NCI-H2029 treated with DMSO at 0.1 percent for 48 hours (cell line): Measurements from ENCODE around the gene SPEM3.

Experiments
- DNase-seq: peaks from one replicate; lab custom pipeline; 2025; lab: John Stamatoyannopoulos, UW

SPEM3 gene

DNA sequence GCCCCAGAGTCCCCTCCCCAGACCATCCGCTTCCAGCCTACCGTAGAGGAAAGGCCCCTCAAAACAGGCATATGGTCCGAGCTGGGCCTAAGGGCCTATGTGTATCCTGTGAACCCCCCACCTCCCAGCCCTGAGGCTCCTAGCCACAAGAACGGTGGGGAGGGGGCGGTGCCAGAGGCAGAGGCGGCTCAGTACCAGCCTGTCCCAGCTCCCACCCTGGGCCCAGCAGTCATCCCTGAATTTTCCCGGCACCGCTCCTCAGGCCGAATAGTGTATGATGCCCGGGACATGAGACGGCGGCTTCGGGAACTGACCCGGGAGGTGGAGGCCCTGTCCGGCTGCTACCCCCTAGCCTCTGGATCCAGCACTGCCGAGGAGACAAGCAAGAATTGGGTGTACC lies 7.5 kb upstream of the SPEM3 start:
- DNase-seq, result no peak

DNA sequence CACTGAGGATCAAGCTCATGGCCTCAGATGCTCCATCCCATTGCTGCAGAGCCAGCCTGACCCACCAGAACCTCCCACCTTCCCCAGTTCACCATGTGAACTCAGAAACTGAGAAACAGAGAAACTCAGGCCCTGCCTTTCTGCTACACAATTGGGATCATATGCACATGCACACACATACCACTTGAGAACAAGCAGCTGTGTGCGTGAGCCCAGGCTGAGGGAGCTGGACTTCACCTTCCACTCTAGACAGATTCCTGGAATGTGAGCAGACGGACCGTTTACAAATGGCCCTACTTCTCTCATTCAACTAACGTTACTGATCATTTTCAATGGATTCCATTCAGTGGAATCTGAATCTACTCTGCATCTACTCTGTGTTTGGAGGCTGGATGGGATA lies 5.0 kb upstream of the SPEM3 start:
- DNase-seq, result no peak

DNA sequence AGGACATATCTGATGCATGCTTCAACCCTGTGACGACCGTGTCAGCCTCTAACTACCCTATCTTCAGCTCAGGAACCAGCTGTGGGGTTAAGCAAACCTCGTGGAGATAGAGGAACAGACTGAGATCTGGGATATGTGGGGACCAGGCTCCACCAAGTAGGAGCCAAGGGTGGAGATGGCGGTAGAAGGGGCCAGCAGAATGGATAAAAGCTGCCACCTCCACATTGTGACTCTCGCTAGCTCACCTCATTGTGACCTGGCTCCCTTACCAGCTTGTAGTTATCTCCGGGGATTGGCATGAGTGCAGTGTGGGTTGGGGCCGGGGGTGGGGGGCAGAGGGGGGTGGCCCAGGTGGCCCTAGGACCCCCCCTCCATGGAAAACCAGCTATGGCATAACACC lies 3.3 kb upstream of the SPEM3 start, which contains the start of gene SPEM2:
SPEM2 (plus strand) TSS at position 301 of the 400 bp plus-strand sequence; CDS start at position 374, 73 bp downstream.
- DNase-seq, result no peak

DNA sequence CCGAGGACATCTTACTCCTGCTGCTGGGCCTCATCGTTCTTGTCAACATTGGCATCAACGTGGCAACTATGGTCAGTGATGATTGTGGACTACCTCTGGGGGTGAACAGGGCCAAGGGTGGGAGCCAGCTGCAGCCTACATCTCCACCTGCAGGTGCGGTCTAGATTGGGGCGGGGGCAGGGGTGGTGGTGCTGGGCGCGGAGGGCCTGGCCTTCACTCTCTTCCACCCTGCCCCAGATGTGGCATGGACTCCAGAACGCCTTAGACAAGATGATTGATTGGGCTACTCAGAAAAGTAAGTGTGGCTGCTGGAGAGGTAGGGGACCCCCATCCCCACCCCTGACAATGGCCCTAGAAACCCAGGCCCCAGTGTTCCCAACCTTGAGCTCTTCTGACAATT lies 2.9 kb upstream of the SPEM3 start:
- DNase-seq, result no peak

DNA sequence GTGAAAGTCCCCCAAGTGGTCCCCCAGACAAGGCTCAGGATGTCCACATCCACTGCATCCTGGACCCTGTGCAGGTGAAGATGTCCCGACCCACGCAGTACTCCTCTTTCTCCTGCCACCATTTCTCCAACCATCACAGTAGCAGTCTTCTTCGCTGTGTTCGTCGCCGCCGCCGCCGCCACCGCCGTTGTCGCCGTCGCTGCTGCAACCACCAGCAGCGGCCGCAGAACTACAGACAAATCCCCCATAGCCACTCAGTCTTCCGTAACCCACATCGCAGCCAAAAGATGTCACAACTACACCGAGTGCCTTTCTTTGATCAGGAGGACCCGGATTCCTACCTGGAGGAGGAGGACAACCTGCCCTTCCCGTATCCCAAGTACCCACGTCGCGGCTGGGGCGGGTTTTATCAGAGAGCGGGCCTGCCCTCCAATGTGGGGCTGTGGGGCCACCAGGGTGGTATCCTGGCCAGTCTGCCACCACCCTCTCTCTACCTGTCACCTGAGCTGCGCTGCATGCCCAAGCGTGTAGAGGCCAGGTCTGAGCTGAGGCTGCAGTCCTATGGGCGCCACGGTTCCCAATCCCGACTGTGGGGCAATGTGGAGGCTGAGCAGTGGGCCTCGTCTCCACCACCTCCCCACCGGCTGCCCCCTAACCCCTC lies 2.3 kb upstream of the SPEM3 start:
- no peak for DNase-seq

DNA sequence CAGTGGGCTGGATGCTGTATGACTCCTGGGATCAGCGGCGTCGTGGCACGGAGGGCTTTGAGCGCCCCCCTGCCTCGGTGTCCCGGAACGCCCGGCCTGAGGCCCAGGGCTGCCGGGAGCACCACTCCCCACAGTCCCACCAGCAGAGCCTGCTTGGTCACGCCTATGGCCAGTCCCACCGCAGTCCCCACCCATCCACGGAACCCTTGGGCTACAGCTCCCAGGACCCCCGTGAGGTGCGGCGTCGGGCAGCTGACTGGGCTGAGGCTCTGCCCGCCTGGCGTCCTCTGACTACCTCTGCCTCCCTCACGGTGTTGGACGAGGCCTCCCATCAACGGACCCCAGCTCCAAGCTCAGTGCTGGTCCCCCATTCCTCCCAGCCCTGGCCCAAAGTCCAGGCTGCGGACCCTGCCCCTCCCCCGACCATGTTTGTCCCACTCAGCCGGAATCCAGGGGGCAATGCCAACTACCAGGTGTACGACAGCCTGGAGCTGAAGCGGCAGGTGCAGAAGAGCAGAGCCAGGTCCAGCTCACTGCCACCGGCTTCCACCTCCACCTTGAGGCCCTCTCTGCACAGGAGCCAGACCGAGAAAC lies 1.7 kb upstream of the SPEM3 start:
- no peak for DNase-seq

DNA sequence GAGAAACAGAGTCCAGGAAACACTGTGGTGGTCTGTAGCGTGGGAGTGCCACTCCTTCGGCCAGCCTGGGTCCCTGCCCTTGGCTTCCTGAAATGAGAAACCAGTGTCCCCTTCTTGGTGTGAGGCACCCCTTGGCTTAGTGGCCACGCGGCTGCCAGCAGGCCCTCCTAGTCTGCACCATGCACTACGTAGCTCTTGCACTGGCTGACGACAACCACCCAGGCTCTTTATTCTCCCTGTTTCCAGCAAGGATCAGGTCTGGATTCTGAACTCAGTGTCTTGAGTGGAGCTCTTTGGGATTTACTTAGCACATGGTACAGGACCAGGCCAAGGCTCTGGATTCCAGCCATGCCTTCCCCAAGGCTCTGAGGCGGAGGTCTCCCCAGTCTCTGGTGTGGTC lies 1.1 kb upstream of the SPEM3 start:
- DNase-seq, result no peak

DNA sequence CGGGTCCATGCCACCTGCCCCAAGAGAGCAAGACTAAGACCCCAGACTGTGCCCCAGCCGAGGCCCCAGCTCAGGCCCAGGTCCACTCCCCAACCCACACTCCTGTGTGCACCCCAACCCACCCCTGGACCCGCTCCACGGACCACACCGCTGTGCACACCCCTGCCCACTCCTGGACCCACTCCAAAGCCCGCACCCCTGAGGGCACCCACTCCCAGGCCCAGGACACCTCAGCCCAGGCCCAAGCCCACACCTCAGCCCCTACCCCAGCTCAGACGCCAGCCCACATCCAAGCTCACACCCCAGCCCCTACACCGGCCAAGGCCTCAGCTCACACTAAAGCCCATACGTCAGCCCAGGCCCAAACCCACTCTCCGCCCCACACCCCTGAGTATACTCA lies 1.1 kb downstream of the SPEM3 start:
- no peak for DNase-seq

DNA sequence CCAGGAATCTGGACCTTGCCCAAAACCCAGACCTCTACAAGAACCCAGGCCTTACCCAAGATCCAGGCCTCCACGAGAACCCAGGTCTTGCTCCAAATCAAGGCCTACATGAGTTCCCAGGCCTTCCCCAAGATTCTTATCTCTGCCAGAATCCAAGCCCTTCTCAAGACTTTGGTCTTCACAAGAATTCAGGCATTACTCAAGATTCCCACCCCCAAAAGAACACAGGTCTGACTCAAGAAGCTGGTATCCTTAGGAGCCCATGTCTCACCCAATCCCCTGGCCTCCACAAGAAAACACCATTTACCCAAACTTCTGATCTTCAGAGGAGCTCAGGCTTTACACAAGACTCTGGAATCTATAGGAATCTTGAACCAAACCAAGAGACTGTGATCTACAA lies 2.6 kb downstream of the SPEM3 start:
- no peak for DNase-seq

DNA sequence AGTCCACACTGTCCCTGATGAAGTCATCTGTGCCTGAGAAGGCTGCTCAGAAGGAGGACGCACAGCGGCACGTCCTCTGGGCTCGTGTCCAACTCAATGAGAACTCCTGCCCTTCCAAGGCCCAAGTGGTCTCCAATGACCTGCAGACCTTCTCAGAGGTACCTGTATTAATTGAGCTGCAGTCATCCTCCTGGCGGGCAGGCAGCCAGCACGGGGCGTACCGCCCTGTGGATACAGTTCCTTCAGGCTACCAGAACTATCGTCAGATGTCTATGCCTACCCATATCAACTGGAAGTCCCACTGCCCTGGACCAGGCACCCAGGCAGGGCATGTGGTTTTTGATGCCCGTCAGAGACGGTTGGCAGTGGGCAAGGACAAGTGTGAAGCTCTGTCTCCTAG lies 3.6 kb downstream of the SPEM3 start:
- no peak for DNase-seq

DNA sequence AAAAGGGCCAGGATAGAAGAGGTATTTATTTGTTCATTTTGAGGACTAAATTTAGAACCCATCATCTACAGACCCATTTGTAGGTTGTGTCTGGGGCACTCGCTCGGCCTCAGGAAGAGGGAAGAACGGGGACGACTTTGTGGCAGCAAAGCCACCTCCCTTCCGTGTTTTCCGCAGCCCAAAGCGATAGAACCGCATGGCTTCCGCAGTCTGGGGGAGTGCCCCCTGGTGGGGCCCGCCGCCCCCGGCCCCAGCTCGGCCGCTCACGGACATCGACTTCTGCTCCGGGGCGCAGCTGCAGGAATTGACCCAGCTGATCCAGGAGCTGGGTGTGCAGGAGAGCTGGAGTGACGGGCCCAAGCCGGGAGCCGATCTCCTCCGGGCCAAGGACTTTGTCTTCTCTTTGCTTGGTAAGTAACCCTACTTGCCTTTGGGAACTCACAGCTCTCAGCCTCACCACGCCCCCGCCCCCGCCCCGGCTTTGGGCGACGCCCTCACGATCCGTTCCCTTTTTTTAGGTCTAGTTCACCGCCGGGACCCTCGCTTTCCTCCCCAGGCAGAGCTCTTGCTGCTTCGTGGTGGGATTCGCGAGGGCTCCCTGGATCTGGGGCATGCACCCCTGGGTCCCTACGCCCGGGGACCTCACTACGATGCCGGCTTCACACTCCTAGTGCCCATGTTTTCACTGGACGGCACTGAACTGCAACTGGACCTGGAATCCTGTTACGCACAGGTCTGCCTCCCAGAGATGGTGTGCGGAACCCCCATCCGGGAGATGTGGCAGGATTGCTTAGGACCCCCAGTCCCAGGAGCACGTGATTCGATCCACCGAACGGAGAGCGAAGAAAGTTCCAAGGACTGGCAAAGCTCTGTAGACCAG lies 7.3 kb downstream of the SPEM3 start:
- no peak for DNase-seq

DNA sequence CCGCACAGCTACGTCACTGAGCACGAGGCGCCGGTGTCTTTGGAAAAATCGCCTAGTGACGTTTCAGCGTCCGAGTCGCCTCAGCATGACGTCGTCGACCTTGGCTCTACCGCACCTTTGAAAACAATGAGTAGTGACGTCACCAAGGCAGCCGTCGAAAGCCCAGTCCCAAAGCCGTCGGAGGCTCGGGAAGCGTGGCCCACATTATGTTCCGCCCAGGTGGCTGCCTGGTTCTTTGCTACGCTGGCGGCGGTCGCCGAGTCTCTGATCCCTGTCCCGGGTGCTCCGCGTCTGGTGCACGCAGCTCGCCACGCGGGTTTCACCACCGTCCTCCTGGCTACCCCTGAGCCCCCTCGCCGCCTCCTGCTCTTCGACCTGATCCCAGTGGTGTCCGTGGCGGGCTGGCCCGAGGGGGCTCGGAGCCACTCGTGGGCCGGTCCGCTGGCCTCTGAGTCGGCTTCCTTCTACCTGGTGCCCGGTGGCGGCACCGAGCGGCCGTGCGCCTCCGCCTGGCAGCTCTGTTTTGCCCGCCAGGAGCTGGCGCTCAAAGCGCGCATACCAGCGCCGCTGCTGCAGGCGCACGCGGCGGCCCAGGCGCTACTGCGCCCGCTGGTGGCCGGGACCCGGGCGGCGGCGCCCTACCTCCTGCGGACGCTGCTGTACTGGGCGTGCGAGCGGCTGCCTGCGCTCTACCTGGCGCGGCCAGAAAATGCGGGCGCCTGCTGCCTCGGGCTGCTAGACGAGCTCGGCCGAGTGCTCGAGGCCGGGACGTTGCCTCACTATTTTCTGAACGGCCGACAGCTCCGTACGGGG lies 8.1 kb downstream of the SPEM3 start:
- DNase-seq, result no peak

DNA sequence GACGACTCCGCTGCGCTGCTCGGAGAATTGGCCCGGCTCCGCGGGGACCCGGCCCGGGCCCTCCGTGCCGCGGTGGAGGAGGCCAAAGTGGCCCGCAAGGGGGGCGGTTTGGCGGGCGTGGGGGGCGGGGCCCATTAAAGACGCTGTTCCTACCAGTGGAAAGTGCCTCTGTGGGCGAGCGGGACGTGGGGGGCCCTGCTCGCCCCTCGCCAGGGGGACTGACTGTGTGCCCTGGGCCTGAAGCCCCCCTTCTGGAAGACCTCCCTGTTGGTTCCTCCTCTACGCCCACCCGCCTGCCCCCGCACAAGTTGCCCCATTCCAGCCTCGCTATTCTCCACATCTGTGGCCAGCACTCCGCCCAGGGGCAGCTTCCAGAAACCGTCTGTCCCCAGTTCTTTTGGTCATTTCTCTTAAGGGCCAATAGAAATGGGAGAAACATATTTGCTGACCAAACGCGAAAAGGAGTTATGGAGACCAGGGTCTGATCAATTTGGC lies 8.8 kb downstream of the SPEM3 start:
- no peak for DNase-seq

DNA sequence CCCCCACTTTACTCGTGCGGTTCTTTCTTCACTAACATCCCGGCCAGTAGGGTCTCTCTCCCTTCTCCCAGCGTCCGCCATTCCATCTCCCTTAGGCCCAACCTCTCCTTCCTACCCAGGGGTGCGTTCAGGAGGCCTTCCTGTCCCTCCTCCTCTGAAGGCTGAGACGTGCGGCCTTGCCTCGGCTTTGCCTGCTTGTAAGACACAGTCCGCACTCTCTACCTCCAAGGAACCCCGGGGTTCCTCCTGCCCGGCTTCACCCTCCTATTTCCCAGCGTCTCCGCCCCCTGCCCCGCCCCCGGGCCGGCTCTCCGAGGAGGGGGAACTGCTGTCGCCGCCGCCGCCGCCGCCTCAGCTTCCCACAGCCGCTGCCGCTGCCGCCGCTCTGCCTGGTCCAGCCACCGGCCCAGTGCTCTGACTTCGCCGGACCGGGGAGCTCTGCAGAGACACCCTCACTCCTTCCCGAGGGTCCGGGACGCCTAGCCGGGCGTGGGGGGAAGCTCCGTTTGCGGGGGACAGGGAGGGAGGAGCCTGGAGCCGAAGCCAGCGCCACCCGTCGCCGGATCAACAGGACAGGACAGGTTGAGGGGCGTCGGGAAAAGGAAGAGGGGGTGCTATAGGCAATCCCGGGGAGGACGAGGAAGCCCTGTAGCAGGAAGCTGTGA lies 9.4 kb downstream of the SPEM3 start:
- no peak for DNase-seq

DNA sequence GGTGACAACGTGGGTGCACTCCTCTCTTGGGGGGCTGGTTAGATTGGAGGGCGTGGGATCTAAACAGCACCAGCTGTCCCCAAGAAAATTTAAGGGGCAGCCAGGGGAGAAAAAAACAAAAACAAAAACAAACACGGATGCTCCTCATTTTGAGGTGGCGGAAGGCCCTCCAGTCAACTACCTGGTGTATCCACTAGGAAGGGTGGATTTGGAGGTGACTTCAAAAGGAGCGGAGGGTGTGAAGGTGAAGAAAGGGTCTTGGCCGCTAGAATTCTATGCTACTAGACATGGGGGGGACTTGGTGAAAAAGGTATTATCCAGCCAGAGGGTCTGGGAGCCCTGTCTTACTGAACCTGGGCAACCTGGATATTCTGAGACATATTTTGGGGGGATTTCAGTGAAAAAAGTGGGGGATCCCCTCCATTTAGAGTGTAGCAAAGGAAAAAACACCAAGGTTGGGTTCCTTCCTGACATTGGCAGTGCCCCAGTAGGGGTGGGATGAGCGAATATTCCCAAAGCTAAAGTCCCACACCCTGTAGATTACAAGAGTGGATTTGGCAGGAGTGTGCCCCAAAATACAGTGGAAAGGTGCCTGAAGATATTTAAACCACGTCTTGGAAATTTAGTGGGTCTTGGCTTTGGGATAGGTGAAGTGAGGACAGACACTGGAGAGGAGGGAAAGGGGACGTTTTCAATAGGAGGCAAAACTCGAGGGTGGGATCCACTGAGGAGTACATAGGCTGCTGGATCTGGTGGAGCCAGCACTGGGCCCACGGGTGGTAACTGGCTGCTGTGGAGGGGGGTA lies 10.2 kb downstream of the SPEM3 start:
- DNase-seq, result no peak

DNA sequence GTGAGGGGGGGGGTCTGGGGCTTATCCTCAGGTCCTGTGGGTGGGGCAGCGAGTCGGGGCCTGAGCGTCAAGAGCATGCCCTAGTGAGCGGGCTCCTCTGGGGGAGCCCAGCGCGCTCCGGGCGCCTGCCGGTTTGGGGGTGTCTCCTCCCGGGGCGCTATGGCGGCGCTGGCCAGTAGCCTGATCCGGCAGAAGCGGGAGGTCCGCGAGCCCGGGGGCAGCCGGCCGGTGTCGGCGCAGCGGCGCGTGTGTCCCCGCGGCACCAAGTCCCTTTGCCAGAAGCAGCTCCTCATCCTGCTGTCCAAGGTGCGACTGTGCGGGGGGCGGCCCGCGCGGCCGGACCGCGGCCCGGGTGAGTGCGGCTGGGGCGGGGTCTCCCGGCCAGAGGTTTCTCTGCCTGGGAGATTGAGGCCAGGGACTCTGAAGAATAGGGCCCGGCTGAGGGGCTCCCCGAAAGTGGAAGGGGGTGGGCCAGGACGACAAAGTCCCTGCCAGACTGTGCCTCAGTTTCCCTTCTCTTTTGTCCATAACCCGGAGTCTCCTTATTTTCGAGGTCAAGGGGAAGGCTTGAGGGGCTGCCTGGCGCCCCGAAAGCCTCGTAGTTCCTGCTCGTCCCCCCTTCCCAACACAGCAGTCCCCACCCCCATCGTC lies 10.9 kb downstream of the SPEM3 start, which contains the start of gene FGF11:
FGF11 (plus strand) TSS at position 51 of the 651 bp plus-strand sequence; CDS start at position 160, 109 bp downstream.
- no peak for DNase-seq

DNA sequence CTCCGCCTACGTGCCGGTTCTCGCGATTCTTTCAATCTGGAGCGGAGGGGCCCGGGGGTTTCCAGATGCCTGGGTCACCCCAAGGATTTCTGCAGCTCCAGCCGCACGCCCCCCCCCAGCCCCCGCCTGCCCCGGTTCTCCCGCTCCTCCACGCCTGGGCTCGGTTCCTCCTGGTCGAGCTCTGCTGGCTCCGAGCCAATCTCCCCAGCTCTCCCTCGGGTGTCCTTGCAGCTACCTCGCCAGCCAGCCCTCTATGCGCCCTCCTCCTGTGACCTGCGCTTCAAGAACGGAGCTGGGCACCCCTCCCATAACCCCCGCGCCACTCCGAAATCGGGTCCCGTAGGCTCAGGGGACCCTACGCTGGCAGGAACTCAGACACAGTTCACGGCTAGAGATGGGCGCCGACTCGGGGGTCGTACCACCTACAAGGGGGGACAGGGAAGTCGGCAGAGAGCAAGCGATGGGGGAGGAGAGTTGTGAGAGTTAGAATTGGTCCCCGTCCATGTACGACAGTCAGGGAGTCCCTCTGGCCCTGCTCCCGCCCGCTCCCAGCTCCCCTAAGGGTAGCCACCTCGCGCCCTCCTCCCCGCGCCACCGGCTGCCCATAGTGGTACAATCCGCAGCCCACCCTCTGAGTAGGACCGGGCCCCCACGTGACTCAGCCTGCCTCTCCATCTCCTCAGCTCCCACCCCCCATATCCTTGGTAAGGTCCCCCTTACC lies 11.6 kb downstream of the SPEM3 start:
- no peak for DNase-seq

DNA sequence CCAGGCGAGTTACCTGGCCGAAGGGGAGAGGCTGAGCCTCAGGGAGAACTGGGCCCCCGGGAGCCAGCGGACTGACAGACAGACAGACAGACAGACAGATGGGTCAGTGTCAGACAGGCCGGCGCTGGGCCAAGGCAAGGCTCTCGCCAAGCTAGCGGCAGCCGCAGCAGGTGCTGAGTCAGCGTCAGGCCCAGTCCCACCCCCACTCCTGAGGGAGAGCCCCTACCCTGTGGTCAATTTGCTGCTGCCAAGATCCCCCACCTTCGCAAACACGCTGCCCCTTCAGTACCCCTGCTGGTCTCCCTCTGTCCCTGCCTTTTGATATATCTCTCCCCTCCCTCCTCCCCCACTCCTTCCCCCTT lies 12.2 kb downstream of the SPEM3 start:
- DNase-seq, result no peak

DNA sequence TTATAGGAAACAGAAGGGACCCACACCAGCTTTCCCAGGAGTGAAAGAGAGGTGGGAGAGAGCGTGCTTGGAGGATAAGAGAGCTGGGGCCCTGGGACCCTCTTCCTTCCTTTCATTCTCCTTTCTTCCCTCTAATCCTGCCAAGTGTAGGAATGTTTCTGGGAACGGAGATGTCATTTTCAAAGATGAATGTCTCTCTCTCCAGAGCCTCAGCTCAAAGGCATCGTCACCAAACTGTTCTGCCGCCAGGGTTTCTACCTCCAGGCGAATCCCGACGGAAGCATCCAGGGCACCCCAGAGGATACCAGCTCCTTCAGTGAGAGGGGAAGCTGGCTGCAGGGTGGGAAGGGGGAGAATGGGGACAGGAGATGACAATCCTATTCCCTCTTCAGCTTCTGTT lies 12.6 kb downstream of the SPEM3 start:
- no peak for DNase-seq
